SK-N-SH treated with all-trans-retinoic acid at 6 μM for 48 hours (cell line): ENCODE results near the gene ITGA8.

Source experiments
- ATAC-seq: fragments of 200-7000 bp; cut with Tn5 transposase; 3 replicates; pipeline ENCODE4 v1.9.1; 2020; ENCODE audit warnings: mild to moderate bottlenecking, moderate library complexity
- ARNTL ChIP-seq: fragments of 450-650 bp; formaldehyde crosslinking; IDR thresholded peaks from 2 replicates; pipeline ENCODE4 v1.5.0; 2020; ENCODE audit warnings: low read depth, mild to moderate bottlenecking, moderate library complexity, borderline replicate concordance
- BACH2 ChIP-seq: fragments of 250-450 bp; sonication (Bioruptor Pico); IDR thresholded peaks from 2 replicates; pipeline ENCODE4 v1.9.0; 2021; ENCODE audit warnings: mild to moderate bottlenecking, borderline replicate concordance
- CREB5 ChIP-seq: fragments of 250-450 bp; sonication (Bioruptor Pico); IDR thresholded peaks from 2 replicates; pipeline ENCODE4 v1.5.1; 2020; ENCODE audit warnings: low read depth, mild to moderate bottlenecking, moderate library complexity
- CSDC2 ChIP-seq: fragments of 250-450 bp; sonication (Bioruptor Pico); IDR thresholded peaks from 2 replicates; pipeline ENCODE4 v1.5.0; 2020; ENCODE audit warnings: mild to moderate bottlenecking, moderate library complexity
- CSRNP3 ChIP-seq: fragments of 250-450 bp; sonication (Bioruptor Pico); IDR thresholded peaks from 2 replicates; pipeline ENCODE4 v1.5.1; 2021; ENCODE audit warnings: mild to moderate bottlenecking, moderate library complexity
- ESRRG ChIP-seq: fragments of 250-450 bp; sonication (Bioruptor Pico); IDR thresholded peaks from 2 replicates; pipeline ENCODE4 v1.6.1; 2021; ENCODE audit warnings: mild to moderate bottlenecking
- ISL1 ChIP-seq: fragments of 250-450 bp; sonication (Bioruptor Pico); IDR thresholded peaks from 2 replicates; pipeline ENCODE4 v2.1.2; 2022; ENCODE audit warnings: mild to moderate bottlenecking, moderate library complexity
- OSR1 ChIP-seq: fragments of 250-450 bp; sonication (Bioruptor Pico); IDR thresholded peaks from 2 replicates; pipeline ENCODE4 v1.8.0; 2022; ENCODE audit warnings: moderate library complexity, mild to moderate bottlenecking, inconsistent platforms
- PATZ1 ChIP-seq: fragments of 250-450 bp; sonication (Bioruptor Pico); IDR thresholded peaks from 2 replicates; pipeline ENCODE4 v1.8.0; 2020; ENCODE audit warnings: mild to moderate bottlenecking, moderate library complexity, borderline replicate concordance
- PPARA ChIP-seq: fragments of 250-450 bp; sonication (Bioruptor Pico); IDR thresholded peaks from 2 replicates; pipeline ENCODE4 v1.5.0; 2020; ENCODE audit warnings: mild to moderate bottlenecking, borderline replicate concordance
- RARB ChIP-seq: fragments of 250-450 bp; sonication (Bioruptor Pico); IDR thresholded peaks from 2 replicates; pipeline ENCODE4 v1.8.0; 2021; ENCODE audit warnings: mild to moderate bottlenecking, moderate library complexity
- SNAI2 ChIP-seq: fragments of 250-450 bp; sonication (Bioruptor Pico); IDR thresholded peaks from 2 replicates; pipeline ENCODE4 v1.5.0; 2020; ENCODE audit warnings: mild to moderate bottlenecking, moderate library complexity
- TOX ChIP-seq: fragments of 250-450 bp; sonication (Bioruptor Pico); IDR thresholded peaks from 2 replicates; pipeline ENCODE4 v1.8.0; 2021; ENCODE audit warnings: mild to moderate bottlenecking, moderate library complexity, borderline replicate concordance
- TSHZ2 ChIP-seq: fragments of 250-450 bp; sonication (Bioruptor Pico); IDR thresholded peaks from 2 replicates; pipeline ENCODE4 v1.5.0; 2020; ENCODE audit warnings: mild to moderate bottlenecking, moderate library complexity
- ZC3H10 ChIP-seq: fragments of 250-450 bp; sonication (Bioruptor Pico); IDR thresholded peaks from 2 replicates; pipeline ENCODE4 v1.5.1; 2021; ENCODE audit warnings: mild to moderate bottlenecking, moderate library complexity
- ZFP3 ChIP-seq: fragments of 250-450 bp; sonication (Bioruptor Pico); IDR thresholded peaks from 2 replicates; pipeline ENCODE4 v1.5.0; 2020; ENCODE audit warnings: mild to moderate bottlenecking, moderate library complexity
- ZFP30 ChIP-seq: fragments of 450-650 bp; formaldehyde crosslinking; IDR thresholded peaks from 2 replicates; pipeline ENCODE4 v1.5.0; 2022; ENCODE audit warnings: mild to moderate bottlenecking, moderate library complexity
- ZNF565 ChIP-seq: fragments of 450-650 bp; formaldehyde crosslinking; conservative IDR thresholded peaks from 2 replicates; pipeline ENCODE4 v1.5.0; 2020; ENCODE audit warnings: low read depth, mild to moderate bottlenecking, moderate library complexity
- ZNF70 ChIP-seq: fragments of 450-650 bp; formaldehyde crosslinking; IDR thresholded peaks from 2 replicates; pipeline ENCODE4 v1.5.0; 2020; ENCODE audit warnings: mild to moderate bottlenecking, moderate library complexity
- ZNF8 ChIP-seq: fragments of 450-650 bp; formaldehyde crosslinking; IDR thresholded peaks from 2 replicates; pipeline ENCODE4 v1.5.0; 2020; ENCODE audit warnings: mild to moderate bottlenecking, moderate library complexity

The ITGA8 gene

GRCh38 chr10:15684768-15685167, 35.0 kb downstream of the ITGA8 start:
- no peak for TF ChIP-seq PPARA (CRISPR knock-in tag)
- no peak for TF ChIP-seq ZFP30 (CRISPR knock-in tag)
- TF ChIP-seq SNAI2 (CRISPR knock-in tag) = no peak
- no peak for TF ChIP-seq PATZ1 (CRISPR knock-in tag)
- TF ChIP-seq TOX (CRISPR knock-in tag) = no peak
- no peak for TF ChIP-seq CREB5
- TF ChIP-seq ZC3H10 (CRISPR knock-in tag) = no peak
- no peak for TF ChIP-seq ZNF8 (CRISPR knock-in tag)
- no peak for TF ChIP-seq ARNTL (CRISPR knock-in tag)
- no peak for TF ChIP-seq OSR1 (CRISPR knock-in tag)
- no peak for TF ChIP-seq ZNF70 (CRISPR knock-in tag)
- TF ChIP-seq, all 23 proteins: peak for 0
- ATAC-seq = no peak

GRCh38 chr10:15681076-15681475, 38.6 kb downstream of the ITGA8 start:
- TF ChIP-seq RARB (CRISPR knock-in tag) (no peak), CSDC2 (CRISPR knock-in tag) (no peak), ISL1 (CRISPR knock-in tag) (no peak)
- no peak for ATAC-seq

GRCh38 chr10:15678851-15679250, 40.9 kb downstream of the ITGA8 start:
- ATAC-seq = no peak
- TF ChIP-seq TSHZ2 (no peak), TOX (CRISPR knock-in tag) (no peak), OSR1 (CRISPR knock-in tag) (no peak), BACH2 (no peak), RARB (CRISPR knock-in tag) (no peak), CREB5 (no peak), ZFP3 (CRISPR knock-in tag) (no peak), PATZ1 (CRISPR knock-in tag) (no peak), ZFP30 (CRISPR knock-in tag) (no peak), ZNF70 (CRISPR knock-in tag) (no peak), ESRRG (CRISPR knock-in tag) (no peak)

- no peak for ATAC-seq
- TF ChIP-seq ZNF565 (CRISPR knock-in tag) = no peak
- no peak for TF ChIP-seq ISL1 (CRISPR knock-in tag)
- TF ChIP-seq PPARA (CRISPR knock-in tag) = no peak
- no peak for TF ChIP-seq CSRNP3
Observed at GRCh38 chr10:15672469-15672868, 47.3 kb downstream of the ITGA8 start.
